NT2/D1 (cell line): ENCODE measurements around the gene CPSF3.

Experiments used
- YY1 ChIP-seq: IDR thresholded peaks from 2 replicates; pipeline ENCODE4 v1.6.1; 2011; ENCODE audit not compliant: insufficient read length, insufficient read depth
- ZNF274 ChIP-seq: IDR thresholded peaks from 2 replicates; pipeline ENCODE4 v1.6.1; 2011; ENCODE audit warnings: mild to moderate bottlenecking, low read depth, low read length

- TF ChIP-seq YY1 = no peak
- TF ChIP-seq ZNF274 = no peak
These were observed 93.8 kb downstream of the CPSF3 start for GRCh38 chr2:9517118-9517782.
